ENCODE measurements around the gene ATP2B2.
A peak's percentile ranks its signal among the peaks of the same experiment; 100 is the strongest.

Gene ATP2B2

GRCh38 chr3:10447527-10448260 is 57.7 kb downstream of the ATP2B2 start:
- DNase-seq (ENCODE audit: low spot score), result no peak

- no peak for DNase-seq (ENCODE audit: low spot score)
These were observed 58.3 kb downstream of the ATP2B2 start for GRCh38 chr3:10447110-10447509.

DNA sequence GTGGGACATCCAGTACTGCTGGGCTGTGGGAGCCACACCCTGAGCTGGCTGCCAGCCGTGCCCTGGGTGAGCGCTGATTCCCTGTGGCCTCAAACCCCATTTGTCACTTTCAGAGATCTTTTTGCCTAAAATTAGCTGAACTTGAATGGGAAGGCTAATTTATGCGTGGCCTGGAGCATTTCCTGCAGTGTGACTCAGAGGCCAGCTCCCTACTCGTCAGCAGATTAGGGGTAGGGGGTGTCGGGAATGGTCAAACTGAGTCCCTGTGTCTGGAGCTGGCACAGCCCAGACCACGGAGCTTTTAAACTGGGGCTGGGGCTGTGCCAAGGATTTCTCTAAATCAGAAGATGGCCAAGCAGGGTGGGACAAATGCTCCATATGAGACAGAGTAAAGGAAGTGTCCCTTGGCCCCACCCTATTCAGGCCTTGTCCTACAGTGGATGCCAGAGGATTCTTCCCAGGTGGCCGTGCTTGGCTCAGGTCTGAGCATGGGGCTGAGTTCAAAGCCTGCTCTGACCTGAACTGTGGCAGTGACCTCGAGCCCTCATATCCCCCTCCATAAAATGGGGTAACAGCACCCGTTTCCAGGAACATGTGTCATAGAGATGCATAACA is 59.7 kb downstream of the ATP2B2 start:
- no peak for DNase-seq (ENCODE audit: low spot score)

DNA sequence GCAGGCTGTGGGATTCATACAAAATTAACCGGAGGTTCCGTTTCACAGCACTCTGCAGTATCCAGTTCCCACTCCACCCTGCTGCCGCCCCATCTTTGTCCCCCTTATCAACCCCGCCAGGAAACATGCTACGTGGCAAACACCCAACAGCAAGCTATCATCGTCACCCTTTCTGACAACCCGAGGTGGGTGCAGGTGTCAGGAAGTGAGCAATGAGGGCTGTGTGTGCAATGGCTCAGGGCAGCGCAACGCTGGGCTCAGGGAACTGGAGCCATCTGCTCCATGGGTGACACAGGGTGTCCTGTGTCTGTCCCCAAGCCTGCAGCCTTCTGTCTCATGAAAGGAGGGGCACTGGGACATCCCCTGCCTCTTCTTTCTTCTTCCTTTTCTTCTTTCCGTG is 60.9 kb downstream of the ATP2B2 start:
- no peak for DNase-seq (ENCODE audit: low spot score)

GRCh38 chr3:10444110-10444429 is 61.3 kb downstream of the ATP2B2 start:
- no peak for DNase-seq (ENCODE audit: low spot score)

DNA sequence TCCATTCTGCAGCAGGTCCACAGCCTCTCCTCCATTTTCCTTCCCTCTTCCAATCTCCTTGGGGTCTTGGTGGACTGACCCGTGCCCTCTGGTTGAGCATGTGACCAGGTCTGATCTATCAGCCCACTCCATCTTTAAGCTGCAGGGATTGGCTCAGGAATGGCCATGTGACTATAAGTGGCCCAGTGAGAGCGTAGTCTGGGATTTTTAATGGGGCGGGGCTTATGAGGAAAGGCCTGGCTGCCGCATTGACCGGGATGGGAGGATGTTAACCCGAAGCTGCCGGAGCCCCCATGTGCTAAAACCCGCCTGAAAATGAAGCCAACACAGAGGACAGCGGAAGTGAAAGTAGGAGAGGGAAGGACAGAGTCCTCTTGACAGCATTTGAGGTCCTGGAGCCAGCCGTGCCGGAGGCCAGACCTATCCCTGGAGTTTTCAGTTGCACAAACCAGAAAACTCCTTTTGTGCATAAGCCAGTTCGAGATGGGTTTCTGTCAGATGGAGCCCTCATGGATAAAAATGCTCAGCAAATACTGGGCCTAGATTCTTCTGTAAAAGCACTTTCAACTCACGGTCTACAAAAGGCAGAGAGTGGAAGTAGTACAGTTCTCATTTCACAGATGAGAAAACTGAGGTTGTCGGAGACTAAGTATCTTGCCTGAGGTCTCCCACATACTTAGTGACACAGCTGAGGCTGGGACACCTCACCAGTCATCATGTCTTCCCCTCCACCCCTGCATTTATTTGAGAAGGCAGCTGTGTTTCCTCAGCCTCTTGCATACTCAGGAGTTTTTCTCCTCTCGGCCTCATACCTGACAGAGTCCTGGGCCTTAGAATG is 61.9 kb downstream of the ATP2B2 start:
- no peak for DNase-seq (ENCODE audit: low spot score)

GRCh38 chr3:10442151-10442795 is 63.1 kb downstream of the ATP2B2 start:
- DNase-seq (ENCODE audit: low spot score), result no peak

- no peak for DNase-seq (ENCODE audit: low spot score)
These were observed 64.7 kb downstream of the ATP2B2 start for GRCh38 chr3:10440684-10441083.

- DNase-seq (ENCODE audit: low spot score), result no peak
These were observed 66.3 kb downstream of the ATP2B2 start for GRCh38 chr3:10438902-10439610.

GRCh38 chr3:10437995-10438901 is 67.1 kb downstream of the ATP2B2 start:
- peak; percentile 52 for DNase-seq (ENCODE audit: low spot score)

GRCh38 chr3:10437272-10437994 is 68.0 kb downstream of the ATP2B2 start:
- peak; percentile 43 for DNase-seq (ENCODE audit: low spot score)

- no peak for DNase-seq (ENCODE audit: low spot score)
These were observed 69.5 kb downstream of the ATP2B2 start for GRCh38 chr3:10435850-10436249.

DNA sequence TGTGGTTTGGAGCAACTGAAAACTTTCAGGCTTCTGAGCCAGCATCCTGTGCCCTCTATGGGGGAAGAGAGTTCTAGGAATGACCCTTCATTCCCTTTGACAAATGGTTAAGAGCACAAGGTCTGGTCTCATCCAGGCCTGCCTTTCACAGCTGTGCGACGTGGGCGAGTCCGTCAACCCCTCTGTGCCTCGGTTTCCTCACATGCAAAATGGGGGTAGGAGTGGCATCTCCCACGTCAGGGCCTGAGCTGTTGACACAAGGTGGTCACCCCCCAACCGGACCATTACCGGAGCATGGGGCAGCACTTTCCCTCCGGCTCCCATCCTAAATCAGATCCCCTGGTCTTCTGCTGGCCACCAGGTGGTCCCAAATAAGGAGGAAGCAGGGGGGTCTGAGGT is 70.4 kb downstream of the ATP2B2 start:
- no peak for DNase-seq (ENCODE audit: low spot score)

DNA sequence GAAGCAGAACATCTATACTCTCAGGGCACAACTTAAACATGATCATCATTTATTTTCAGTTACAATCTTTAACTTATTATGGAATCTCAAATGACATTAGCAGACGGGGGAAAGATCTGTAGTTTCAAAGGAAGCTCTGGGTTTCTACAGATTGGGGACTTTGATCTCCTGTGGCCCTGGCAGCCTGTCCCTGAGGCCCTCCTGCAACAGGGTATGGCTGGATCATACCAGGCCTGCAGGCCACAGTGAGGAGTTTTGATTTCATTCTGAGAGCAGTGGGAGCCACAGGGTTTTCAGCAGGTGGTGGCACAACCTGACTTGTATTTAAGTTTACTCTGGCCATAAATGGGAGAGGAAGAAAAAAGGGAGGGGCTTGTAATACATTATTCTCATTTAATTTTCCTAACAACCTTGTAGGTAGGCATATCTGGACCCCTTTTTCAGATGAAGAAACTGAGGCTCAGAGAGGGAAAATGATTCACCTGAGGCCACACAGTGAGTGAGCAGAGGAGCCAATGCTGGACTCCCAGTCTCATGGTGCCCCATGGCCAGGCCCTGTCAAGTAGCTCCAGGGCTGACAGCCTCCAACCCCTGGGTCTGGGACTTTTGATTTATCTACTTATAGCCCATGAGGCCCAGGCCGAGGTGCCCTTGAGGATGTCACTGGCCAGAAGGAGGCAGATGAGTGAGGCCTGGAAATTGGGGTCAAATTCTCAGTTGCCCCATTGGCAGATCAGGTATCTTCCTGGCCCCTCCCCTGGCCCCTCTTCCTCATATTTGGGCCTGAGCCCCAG is 71.0 kb downstream of the ATP2B2 start:
- DNase-seq (ENCODE audit: low spot score), result no peak

DNA sequence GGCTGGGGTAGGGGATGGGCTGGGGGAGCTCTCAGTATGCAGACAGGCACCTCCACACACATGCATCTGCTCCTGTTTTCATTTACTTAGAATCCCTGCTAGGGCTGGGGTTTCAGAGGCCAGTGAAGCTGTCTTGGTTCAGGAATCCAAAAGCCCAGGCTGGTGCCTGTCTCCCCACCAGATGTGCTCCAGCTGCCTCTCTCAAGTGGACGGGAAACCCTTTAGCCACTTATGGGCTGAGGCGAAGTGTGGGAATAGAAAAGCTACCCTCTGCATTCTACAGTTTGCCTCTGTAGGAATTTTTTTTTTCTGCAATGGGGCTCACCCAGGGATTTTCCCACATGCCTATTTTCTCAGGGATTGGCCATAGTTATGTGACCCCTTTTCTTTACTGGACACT is 72.5 kb downstream of the ATP2B2 start:
- no peak for DNase-seq (ENCODE audit: low spot score)

GRCh38 chr3:10432156-10432845 is 73.1 kb downstream of the ATP2B2 start:
- no peak for DNase-seq (ENCODE audit: low spot score)

DNA sequence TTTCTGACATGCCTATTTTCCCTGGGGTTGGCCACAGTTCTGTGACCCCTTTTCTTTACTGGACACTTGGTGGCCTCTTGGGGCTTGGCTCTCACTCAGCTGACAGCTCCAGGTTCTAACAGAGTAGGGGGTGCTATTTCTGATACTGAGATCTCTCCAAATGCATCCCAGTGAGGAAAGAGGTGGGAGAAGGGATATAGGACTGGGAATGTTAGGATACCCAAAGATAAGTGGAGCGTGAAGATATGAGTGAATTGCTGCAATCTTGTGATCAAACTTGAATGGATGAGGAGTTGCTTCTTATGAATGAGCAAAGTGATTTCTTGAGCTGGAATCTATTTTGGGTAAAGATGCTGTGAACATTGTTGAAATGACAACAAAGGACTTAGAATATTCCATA is 74.6 kb downstream of the ATP2B2 start:
- no peak for DNase-seq (ENCODE audit: low spot score)

DNA sequence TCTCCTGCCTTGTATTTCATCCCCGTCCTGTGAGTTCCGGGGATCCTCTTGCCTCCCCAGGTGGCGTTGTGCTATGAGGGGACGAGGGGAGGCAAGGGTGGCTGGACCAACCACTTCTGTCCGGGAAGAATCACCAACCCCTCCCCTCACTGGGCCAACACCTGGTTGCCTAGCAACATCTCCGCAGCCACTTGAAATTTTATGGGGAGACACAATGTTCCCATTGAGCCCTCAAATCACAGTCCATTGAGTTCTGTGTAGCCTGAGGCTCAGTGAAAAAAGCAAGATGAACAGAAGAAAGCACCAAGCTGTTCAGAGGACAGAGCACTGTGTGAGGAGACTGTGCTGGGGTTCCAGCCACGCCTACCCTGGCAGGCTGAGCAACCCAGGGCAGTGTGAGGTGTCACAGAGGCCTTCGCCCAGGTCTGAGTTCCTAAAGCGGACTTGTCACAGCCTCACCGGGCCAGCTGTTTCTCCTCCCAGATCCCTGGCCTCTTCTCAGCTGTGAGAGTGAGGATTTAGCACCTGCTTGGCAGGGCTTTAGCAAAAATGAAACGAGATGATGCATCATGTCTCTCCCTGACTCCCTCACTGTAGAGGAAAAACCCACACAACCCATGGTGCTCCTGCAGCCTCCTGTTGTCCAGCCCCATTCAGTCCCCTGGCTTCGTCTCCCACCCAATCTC is 76.8 kb downstream of the ATP2B2 start:
- no peak for DNase-seq (ENCODE audit: low spot score)
